Activated T-helper 1 cell treated with anti-CD3 and anti-CD28 coated beads, Interleukin-12 subunit alpha, Interleukin-12 subunit beta, Interleukin-2, Interleukin-4 antibody, amounts not matched to agents 30 ng/mL and 10 ng/mL and 1 ng/mL, durations not matched to agents 14 hours and 24 hours and 36 hours (primary cell): ENCODE results near the gene PGD. TPM values are rescaled to one million over a fixed set of nuclear protein-coding genes. Genes with fewer than 3 reads are reported as not detected.
"Not testable (repeated sequence)": the region's sequence is repeated elsewhere in the genome, so short reads cannot be mapped to it uniquely, and the experiment has no call there.

Experiments used
- DNase-seq: peaks from one replicate; pipeline ENCODE4 v3.0.0; 2021; ENCODE audit warnings: low spot score
- H3K27ac Mint-ChIP-seq: one replicate; pipeline ENCODE4 v1.8.0; 2021; ENCODE audit warnings: mild to moderate bottlenecking, mixed read lengths
- H3K27me3 Mint-ChIP-seq: one replicate; pipeline ENCODE4 v1.8.0; 2022; ENCODE audit warnings: mild to moderate bottlenecking, moderate library complexity, mixed read lengths; ENCODE audit not compliant: insufficient read depth
- H3K36me3 Mint-ChIP-seq: one replicate; pipeline ENCODE4 v1.8.0; 2021; ENCODE audit warnings: low read depth, mixed read lengths
- H3K4me1 Mint-ChIP-seq: one replicate; pipeline ENCODE4 v1.8.0; 2021; ENCODE audit warnings: low read depth, mixed read lengths
- H3K4me3 Mint-ChIP-seq: one replicate; pipeline ENCODE4 v1.8.0; 2021; ENCODE audit warnings: mild to moderate bottlenecking, moderate library complexity, mixed read lengths
- H3K9me3 Mint-ChIP-seq: one replicate; pipeline ENCODE4 v1.8.0; 2021; ENCODE audit warnings: mixed read lengths
- intact Hi-C: fragments of 100-400 bp; cut with micrococcal nuclease; formaldehyde crosslinking; loops from one replicate; pipeline ENCODE4 v1.15.1; 2024
- total RNA-seq: library from RNA; stranded (reverse); gene quantifications from 2 replicates; pipeline ENCODE4 v1.2.3, GENCODE V29; 2022

Gene PGD
- total RNA-seq, 1 donor from 2014 or later: 142 TPM

GRCh38 chr1:10450156-10450814, 51.4 kb downstream of the PGD start:
- intact Hi-C loops: no loop called here
- no peaks in the 10 kb centered on the region for H3K36me3 Mint-ChIP-seq
- DNase-seq: no peak
- no peaks in the 10 kb centered on the region for H3K27me3 Mint-ChIP-seq
- H3K27ac Mint-ChIP-seq: no peak overlapping the region
- no peak overlapping the region for H3K4me3 Mint-ChIP-seq
- H3K4me1 Mint-ChIP-seq: peaks cover 5% of the 10 kb centered on the region
- no peaks in the 10 kb centered on the region for H3K9me3 Mint-ChIP-seq

- no peaks in the 10 kb centered on the region for H3K36me3 Mint-ChIP-seq
- H3K4me1 Mint-ChIP-seq: peaks cover 5% of the 10 kb centered on the region
- no peak for DNase-seq
- no peak overlapping the region for H3K27ac Mint-ChIP-seq
- H3K27me3 Mint-ChIP-seq: no peaks in the 10 kb centered on the region
- H3K4me3 Mint-ChIP-seq: no peak overlapping the region
- intact Hi-C loops: no loop called here
- H3K9me3 Mint-ChIP-seq: no peaks in the 10 kb centered on the region
Measured at GRCh38 chr1:10450836-10451235, 52.0 kb downstream of the PGD start.

GRCh38 chr1:10451287-10451686, 52.4 kb downstream of the PGD start:
- intact Hi-C loops: no loop called here
- H3K36me3 Mint-ChIP-seq: peaks cover 3% of the 10 kb centered on the region
- no peak overlapping the region for H3K4me3 Mint-ChIP-seq
- DNase-seq: no peak
- no peaks in the 10 kb centered on the region for H3K9me3 Mint-ChIP-seq
- H3K4me1 Mint-ChIP-seq: peaks cover 5% of the 10 kb centered on the region
- H3K27ac Mint-ChIP-seq: no peak overlapping the region
- no peaks in the 10 kb centered on the region for H3K27me3 Mint-ChIP-seq

- H3K36me3 Mint-ChIP-seq: peaks cover 13% of the 10 kb centered on the region
- H3K4me1 Mint-ChIP-seq: no peaks in the 10 kb centered on the region
- no peak for DNase-seq
- no peaks in the 10 kb centered on the region for H3K9me3 Mint-ChIP-seq
- no peaks in the 10 kb centered on the region for H3K27me3 Mint-ChIP-seq
- H3K27ac Mint-ChIP-seq: no peak overlapping the region
- no peak overlapping the region for H3K4me3 Mint-ChIP-seq
- intact Hi-C loops: no loop called here
Measured at GRCh38 chr1:10456048-10456447, 57.2 kb downstream of the PGD start.

- H3K36me3 Mint-ChIP-seq: peaks cover 16% of the 10 kb centered on the region
- no peaks in the 10 kb centered on the region for H3K27me3 Mint-ChIP-seq
- no peaks in the 10 kb centered on the region for H3K9me3 Mint-ChIP-seq
- no peak overlapping the region for H3K4me3 Mint-ChIP-seq
- H3K4me1 Mint-ChIP-seq: no peaks in the 10 kb centered on the region
- intact Hi-C loops: no loop called here
- no peak for DNase-seq
- no peak overlapping the region for H3K27ac Mint-ChIP-seq
Measured at GRCh38 chr1:10456661-10457060, 57.8 kb downstream of the PGD start.

GRCh38 chr1:10457462-10457861, 58.6 kb downstream of the PGD start:
- H3K27me3 Mint-ChIP-seq, H3K9me3 Mint-ChIP-seq, H3K4me3 Mint-ChIP-seq, H3K27ac Mint-ChIP-seq, DNase-seq, H3K4me1 Mint-ChIP-seq, intact Hi-C loops: not testable (repeated sequence)
- peaks cover 18% of the 10 kb centered on the region for H3K36me3 Mint-ChIP-seq

- DNase-seq: no peak
- H3K27ac Mint-ChIP-seq: no peak overlapping the region
Measured at GRCh38 chr1:10457875-10458274, 59.0 kb downstream of the PGD start.

GRCh38 chr1:10459184-10459583, 60.3 kb downstream of the PGD start:
- Mint-ChIP-seq H3K36me3 (peaks cover 27% of the 10 kb centered on the region), H3K9me3 (no peaks in the 10 kb centered on the region), H3K4me1 (no peaks in the 10 kb centered on the region), H3K4me3 (no peak overlapping the region), H3K27ac (no peak overlapping the region), H3K27me3 (no peaks in the 10 kb centered on the region)
- intact Hi-C loops: no loop called here
- no peak for DNase-seq

More at GRCh38 chr1:10457875-10458274, 59.0 kb downstream of the PGD start:
- no peaks in the 10 kb centered on the region for H3K27me3 Mint-ChIP-seq
- intact Hi-C loops: no loop called here
- H3K4me1 Mint-ChIP-seq: no peaks in the 10 kb centered on the region
- H3K4me3 Mint-ChIP-seq: no peak overlapping the region
- H3K36me3 Mint-ChIP-seq: peaks cover 20% of the 10 kb centered on the region
- no peaks in the 10 kb centered on the region for H3K9me3 Mint-ChIP-seq

GRCh38 chr1:10467078-10467477, 68.2 kb downstream of the PGD start:
- Mint-ChIP-seq H3K4me1 (peaks cover 5% of the 10 kb centered on the region), H3K27me3 (no peaks in the 10 kb centered on the region)

GRCh38 chr1:10470043-10470442, 71.2 kb downstream of the PGD start:
- Mint-ChIP-seq H3K36me3 (peaks cover 15% of the 10 kb centered on the region), H3K9me3 (no peaks in the 10 kb centered on the region), H3K4me1 (peaks cover 26% of the 10 kb centered on the region), H3K27me3 (no peaks in the 10 kb centered on the region), H3K4me3 (no peak overlapping the region), H3K27ac (no peak overlapping the region)
- DNase-seq: no peak
- intact Hi-C loops: no loop called here

More at GRCh38 chr1:10467078-10467477, 68.2 kb downstream of the PGD start:
- no peak for DNase-seq
- Mint-ChIP-seq H3K9me3 (no peaks in the 10 kb centered on the region), H3K27ac (no peak overlapping the region), H3K4me3 (no peak overlapping the region), H3K36me3 (peaks cover 26% of the 10 kb centered on the region)
- intact Hi-C loops: no loop called here

Other genes with a start within 250 kb of the PGD start
- gene KIF1B, start 188.5 kb upstream of the PGD start, total RNA-seq: 15.8 and 19.0 TPM in 2 replicates
- 22.1 and 23.4 TPM in 2 replicates for gene CENPS, start 31.4 kb downstream of the PGD start, total RNA-seq
- gene CORT, start 51.0 kb downstream of the PGD start, total RNA-seq: 0.36 and 0.37 TPM in 2 replicates
- gene DFFA, start 73.5 kb downstream of the PGD start, total RNA-seq: 54.7 and 60.1 TPM in 2 replicates
- 22.7 and 23.5 TPM in 2 replicates for gene PEX14, start 75.9 kb downstream of the PGD start, total RNA-seq